ENCODE data around the gene TNP2.
A peak's percentile ranks its signal among the peaks of the same experiment; 100 is the strongest.

TNP2 gene

DNA sequence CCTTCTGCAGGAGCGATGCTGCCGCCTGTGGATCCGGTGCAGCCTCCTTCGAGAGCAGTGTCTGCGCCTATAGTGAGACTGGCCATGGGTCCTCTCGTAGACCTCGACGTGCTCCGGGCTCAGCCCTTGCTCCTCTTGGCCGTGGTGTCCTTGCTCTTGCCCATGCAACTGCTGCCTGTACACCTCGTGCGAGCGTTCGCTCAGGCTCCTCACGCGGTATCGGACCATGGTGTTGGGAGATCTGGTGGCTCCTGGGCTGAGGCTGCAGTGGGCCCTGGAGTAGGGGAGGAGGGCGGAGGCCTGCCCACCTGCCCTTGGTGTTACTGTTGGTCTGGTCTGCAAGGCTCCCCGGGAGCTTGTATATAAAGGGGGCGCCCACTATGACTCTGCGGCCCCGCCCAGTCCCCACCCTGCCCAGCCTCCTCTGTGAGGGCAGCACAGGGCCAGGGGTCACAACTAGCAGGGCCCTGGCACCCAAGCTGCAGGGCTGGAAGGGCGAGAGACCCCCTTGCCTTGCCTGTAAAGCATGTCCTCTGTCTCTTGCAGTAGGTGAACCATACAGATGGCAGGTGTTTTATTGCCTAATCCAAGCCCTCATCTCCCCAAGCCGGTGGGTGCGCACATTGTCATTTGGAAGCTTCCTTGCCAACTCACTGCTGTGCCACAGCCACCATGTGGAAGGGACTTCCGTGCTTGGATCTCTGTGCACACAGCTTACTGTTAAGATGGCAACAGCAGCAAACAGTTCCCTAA is 7.2 kb upstream of the TNP2 start, which contains the start of gene PRM2:
PRM2 (minus strand) TSS at position 338 of the 753 bp plus-strand sequence; CDS start at position 228, 110 bp downstream.
- Mint-ChIP-seq H3K36me3 (no peaks in the 10 kb centered on the region), H3K4me1 (peaks cover 4% of the 10 kb centered on the region), H3K4me3 (no peak within 1 kb of the TSS), H3K27me3 (peaks cover 2% of the 10 kb centered on the region), H3K27ac (no peak within 1 kb of the TSS), H3K9me3 (no peaks in the 10 kb centered on the region)
- DNase-seq (ENCODE audit: low spot score in 2 of 2): no peak
- ATAC-seq (ENCODE audit: low read depth): no peak

DNA sequence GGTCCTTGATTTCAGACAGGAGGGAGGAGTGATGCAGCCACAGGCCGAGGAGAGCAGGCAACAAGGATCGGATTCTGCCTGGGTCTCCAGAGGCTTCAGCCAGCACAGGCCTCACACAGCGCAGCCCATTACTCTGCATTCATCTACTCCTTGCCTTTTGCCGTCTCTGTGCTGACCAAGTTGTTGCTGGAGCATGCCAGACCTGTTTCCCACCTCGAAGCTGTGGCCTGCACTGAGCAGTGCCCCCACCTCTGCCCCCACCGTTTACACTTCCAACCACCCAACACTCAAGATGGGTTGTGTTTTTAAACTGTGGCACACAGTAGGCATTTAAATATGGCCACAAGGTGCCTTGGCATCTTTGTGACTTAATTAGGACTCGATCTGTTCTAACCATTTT is 5.8 kb upstream of the TNP2 start:
- ATAC-seq (ENCODE audit: low read depth) (no peak), DNase-seq (ENCODE audit: low spot score in 2 of 2) (no peak)
- H3K4me3 Mint-ChIP-seq: no peak overlapping the region
- no peak overlapping the region for H3K27ac Mint-ChIP-seq
- no peaks in the 10 kb centered on the region for H3K9me3 Mint-ChIP-seq
- no peaks in the 10 kb centered on the region for H3K36me3 Mint-ChIP-seq
- H3K4me1 Mint-ChIP-seq: peaks cover 4% of the 10 kb centered on the region
- H3K27me3 Mint-ChIP-seq: peaks cover 2% of the 10 kb centered on the region

DNA sequence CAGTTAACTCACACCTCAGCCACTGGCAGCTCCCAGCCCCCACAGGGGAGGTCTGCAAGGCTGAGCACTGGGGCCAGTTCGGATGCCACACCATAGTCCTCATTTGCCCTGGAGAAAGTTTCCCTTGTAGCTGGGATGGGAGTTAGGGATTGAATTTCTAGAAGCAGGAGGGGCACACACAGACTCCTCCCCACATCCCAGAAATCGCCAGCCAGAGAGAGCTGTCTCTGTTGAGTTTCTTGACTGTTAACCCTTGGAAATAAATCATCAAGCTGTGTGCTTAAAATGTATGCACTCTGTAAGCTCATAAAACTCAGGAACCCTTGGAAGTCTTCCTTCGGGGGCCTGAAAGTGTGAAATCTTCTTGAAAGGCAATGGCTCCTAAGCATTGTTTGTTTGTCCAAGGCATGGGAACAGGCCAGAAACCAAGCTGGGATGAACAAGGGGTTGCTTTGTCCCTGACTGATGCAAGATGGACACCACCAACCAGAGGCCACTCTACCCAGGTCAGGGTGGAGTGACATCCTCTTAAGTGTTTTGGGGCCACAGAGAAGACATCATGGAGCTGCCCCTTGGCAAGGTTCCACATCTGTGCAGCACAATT is 4.7 kb upstream of the TNP2 start:
- H3K9me3 Mint-ChIP-seq: no peaks in the 10 kb centered on the region
- no peaks in the 10 kb centered on the region for H3K36me3 Mint-ChIP-seq
- peaks cover 2% of the 10 kb centered on the region for H3K27me3 Mint-ChIP-seq
- H3K27ac Mint-ChIP-seq: no peak overlapping the region
- ATAC-seq (ENCODE audit: low read depth) (no peak), DNase-seq (ENCODE audit: low spot score in 2 of 2) (no peak)
- H3K4me1 Mint-ChIP-seq: no peaks in the 10 kb centered on the region
- H3K4me3 Mint-ChIP-seq: no peak overlapping the region

DNA sequence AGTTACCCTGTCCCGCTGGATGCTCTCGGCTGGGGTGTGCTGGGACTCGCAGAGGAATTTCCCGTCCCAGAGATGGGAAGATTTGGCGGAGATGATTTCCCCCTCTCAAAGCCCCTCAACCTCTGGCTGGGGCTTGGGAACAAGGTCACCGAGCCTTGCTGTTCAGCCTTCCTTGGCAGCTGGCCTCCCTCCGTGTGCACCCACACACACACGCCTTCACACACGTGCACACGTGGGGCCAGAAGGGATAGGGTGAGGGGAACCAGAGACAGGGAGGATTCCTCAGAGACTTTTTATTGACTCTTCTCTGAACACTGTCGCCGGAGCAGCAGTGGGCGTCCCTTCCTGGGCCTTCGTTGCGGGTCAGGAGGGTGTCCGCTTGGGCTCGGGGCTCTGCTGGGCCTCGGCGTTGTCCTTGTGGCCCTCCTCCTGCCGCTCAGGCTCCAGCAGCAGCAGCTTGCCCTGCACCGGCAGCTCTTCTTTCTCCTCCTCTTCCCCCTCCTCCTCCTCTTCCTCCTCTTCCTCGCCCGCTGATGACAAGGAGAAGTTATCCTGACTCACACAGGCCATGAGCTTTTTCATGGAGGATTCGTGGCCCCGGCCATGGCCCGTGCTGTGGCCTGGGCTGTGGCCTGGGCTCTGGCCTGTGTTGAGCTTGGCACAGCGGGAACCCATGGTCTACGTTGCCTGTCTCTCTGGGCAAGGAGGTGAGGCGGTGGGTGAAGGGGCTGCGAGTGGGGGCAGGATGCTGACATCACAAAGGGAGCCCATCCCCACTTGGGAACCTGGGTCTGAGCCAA is 4.0 kb upstream of the TNP2 start, which contains the start of gene PRM3:
PRM3 (minus strand) TSS at position 709 of the 800 bp plus-strand sequence; CDS start at position 675, 34 bp downstream.
- no peaks in the 10 kb centered on the region for H3K36me3 Mint-ChIP-seq
- H3K27ac Mint-ChIP-seq: no peak within 1 kb of the TSS
- peaks cover 2% of the 10 kb centered on the region for H3K27me3 Mint-ChIP-seq
- no peak within 1 kb of the TSS for H3K4me3 Mint-ChIP-seq
- H3K4me1 Mint-ChIP-seq: no peaks in the 10 kb centered on the region
- ATAC-seq (ENCODE audit: low read depth) (no peak), DNase-seq (ENCODE audit: low spot score in 2 of 2) (no peak)
- H3K9me3 Mint-ChIP-seq: no peaks in the 10 kb centered on the region

DNA sequence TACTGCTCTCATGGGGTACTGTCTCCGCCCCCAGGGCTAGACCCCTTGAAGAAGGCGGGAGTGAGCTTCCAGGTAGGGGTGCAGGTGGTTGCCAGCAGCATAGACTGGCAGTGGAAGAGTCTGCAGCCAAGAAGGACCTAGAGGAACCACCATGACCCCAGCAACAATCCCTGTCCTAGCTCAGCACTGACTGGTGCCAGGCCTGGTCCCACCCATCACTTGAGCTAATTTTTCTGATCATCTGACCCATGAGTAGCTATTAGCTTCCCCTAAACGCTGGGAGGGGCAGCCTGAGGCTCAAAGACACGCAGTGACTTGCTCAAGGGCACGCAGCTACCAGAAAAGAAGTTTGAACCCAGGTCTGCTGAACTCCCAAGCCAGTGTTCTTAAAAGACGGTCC is 3.4 kb upstream of the TNP2 start:
- H3K27me3 Mint-ChIP-seq: peaks cover 2% of the 10 kb centered on the region
- H3K4me3 Mint-ChIP-seq: no peak overlapping the region
- no peak overlapping the region for H3K27ac Mint-ChIP-seq
- H3K4me1 Mint-ChIP-seq: no peaks in the 10 kb centered on the region
- no peak for ATAC-seq (ENCODE audit: low read depth)
- H3K36me3 Mint-ChIP-seq: no peaks in the 10 kb centered on the region
- H3K9me3 Mint-ChIP-seq: no peaks in the 10 kb centered on the region
- no peak for DNase-seq (ENCODE audit: low spot score in 2 of 2)

DNA sequence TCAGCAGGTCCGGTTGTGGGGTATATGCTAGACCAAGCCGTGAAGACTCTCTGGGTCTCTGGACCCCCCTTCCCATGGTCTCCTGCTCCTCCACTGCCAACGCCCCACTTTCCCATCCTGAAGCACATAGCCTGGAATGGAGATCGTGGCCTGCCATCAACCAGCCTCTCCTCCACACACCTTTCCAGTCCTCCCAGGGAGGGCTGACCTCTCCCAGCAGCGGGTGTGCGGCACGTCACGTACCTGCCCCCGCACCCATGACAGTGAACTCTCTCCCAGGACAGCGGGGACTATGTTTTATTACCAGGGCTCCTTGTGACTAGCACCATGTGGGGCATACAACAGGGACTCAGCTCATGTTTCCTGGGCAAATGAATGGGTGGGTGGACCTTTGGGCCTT is 2.5 kb upstream of the TNP2 start:
- Mint-ChIP-seq H3K27me3 (peaks cover 2% of the 10 kb centered on the region), H3K4me1 (no peaks in the 10 kb centered on the region)

DNA sequence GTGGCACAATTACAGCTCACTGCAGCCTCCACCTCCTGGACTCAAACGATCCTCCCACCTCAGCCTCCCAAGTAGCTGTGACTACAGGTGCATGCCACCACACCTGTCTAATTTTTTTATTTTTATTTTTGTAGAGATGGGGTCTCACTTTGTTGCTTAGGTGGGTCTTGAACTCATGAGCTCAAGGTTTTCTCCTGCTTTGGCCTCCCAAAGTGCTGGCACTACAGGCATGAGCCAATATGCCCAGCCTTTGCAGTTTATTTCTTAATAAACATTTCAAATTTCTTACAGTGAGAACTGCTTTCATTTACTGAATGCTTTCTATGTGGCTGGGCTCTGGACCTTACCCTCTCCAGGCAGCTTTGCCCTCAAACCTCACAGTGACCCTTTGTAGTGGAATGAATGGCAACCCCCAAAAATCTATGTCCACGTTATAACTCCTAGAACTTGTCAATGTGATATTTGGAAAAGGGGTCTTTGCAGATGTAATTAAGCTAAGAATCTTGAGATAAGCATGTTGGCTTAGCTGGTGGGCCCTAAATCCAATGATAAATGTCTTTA is 1.6 kb upstream of the TNP2 start:
- ATAC-seq (ENCODE audit: low read depth) (no peak), DNase-seq (ENCODE audit: low spot score in 2 of 2) (no peak)
- H3K27ac Mint-ChIP-seq: no peak overlapping the region
- H3K4me1 Mint-ChIP-seq: no peaks in the 10 kb centered on the region
- H3K36me3 Mint-ChIP-seq: no peaks in the 10 kb centered on the region
- H3K4me3 Mint-ChIP-seq: no peak overlapping the region
- no peaks in the 10 kb centered on the region for H3K9me3 Mint-ChIP-seq
- peaks cover 2% of the 10 kb centered on the region for H3K27me3 Mint-ChIP-seq

More for the DNA sequence above, 2.5 kb upstream of the TNP2 start:
- ATAC-seq (ENCODE audit: low read depth): no peak
- no peaks in the 10 kb centered on the region for H3K36me3 Mint-ChIP-seq
- H3K9me3 Mint-ChIP-seq: no peaks in the 10 kb centered on the region
- no peak for DNase-seq (ENCODE audit: low spot score in 2 of 2)
- H3K4me3 Mint-ChIP-seq: no peak overlapping the region
- no peak overlapping the region for H3K27ac Mint-ChIP-seq

DNA sequence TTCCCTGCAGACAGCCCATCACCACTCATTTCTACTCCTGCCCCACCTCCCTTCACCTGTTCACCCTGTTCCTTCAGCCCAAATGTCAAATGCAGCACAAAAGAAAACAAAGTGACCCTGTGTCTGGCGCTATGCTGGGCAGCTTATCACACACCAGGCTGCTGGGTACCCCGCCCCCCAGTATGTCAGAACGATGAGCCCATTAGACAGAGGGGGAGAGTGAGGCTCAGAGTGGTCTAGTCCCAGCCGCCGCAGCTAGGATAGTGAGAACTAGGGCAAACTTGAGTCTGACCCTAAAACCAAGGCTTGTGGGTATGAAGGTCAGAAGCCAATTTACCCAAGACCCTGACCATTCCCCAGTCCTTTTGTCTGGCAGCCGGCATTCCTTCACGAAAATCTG is 4.0 kb downstream of the TNP2 start:
- H3K4me3 Mint-ChIP-seq: no peak overlapping the region

DNA sequence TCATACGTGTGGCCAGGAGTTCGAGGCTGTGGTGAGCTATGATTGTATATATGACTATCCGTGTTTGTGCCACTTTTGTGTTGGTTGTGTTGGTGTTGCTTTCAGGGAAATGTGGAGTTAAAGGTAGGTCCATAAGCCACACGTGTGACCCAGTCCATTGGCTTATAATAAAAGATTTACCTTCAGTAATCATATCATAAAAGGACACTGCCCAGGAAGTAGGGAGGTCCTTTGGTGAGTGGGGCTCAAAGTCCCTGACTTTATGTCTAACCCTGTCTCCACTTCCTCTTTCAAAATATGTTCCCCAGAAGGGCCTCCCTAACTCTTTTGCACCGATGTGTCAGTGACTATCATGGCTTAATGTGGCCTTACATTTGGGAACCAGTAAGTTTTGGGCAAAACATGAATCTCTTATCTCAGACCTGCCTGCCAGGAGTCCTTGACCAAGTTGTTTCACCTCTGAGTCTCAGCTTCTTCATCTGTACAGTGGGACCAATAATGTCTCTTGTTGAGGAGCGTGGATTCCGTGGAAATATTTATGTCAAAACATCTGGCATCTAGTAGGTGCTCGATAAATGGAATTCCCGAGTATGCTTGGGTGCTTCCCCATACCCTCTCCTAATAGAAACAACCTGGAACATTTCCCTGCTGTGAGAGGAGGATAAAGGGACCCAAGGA is 4.8 kb downstream of the TNP2 start:
- DNase-seq (ENCODE audit: low spot score in 2 of 2) (no peak), ATAC-seq (ENCODE audit: low read depth) (peak; percentile 66)
- H3K4me1 Mint-ChIP-seq: peaks cover 19% of the 10 kb centered on the region
- H3K27me3 Mint-ChIP-seq: no peaks in the 10 kb centered on the region
- H3K4me3 Mint-ChIP-seq: no peak overlapping the region
- H3K36me3 Mint-ChIP-seq: no peaks in the 10 kb centered on the region
- H3K9me3 Mint-ChIP-seq: no peaks in the 10 kb centered on the region
- H3K27ac Mint-ChIP-seq: no peak overlapping the region

More for the DNA sequence above, 4.0 kb downstream of the TNP2 start:
- no peak for DNase-seq (ENCODE audit: low spot score in 2 of 2)
- Mint-ChIP-seq H3K27ac (no peak overlapping the region), H3K27me3 (no peaks in the 10 kb centered on the region), H3K4me1 (peaks cover 16% of the 10 kb centered on the region), H3K36me3 (no peaks in the 10 kb centered on the region), H3K9me3 (no peaks in the 10 kb centered on the region)
- ATAC-seq (ENCODE audit: low read depth): no peak

DNA sequence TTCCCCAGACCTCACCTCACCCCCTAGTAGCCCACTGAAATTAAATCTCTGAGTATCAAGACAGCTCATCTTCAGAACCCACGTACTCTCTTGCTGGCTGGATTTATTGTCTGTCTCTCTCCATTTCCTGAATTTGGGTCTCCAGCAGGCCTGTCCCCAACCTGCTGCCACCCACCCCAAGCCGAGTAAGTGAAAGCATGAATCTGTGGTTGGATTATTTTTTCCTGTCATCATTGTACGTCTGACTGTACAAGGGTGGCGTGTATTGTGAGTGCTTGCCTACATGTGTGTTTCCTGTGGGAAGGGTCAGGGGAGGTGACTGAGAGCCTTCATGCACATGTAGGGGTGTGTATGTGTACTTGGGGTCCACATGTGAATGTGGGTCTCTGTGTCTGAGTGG is 5.4 kb downstream of the TNP2 start:
- DNase-seq (ENCODE audit: low spot score in 2 of 2) (no peak), ATAC-seq (ENCODE audit: low read depth) (peak; percentile 24)
- no peaks in the 10 kb centered on the region for H3K27me3 Mint-ChIP-seq
- H3K4me1 Mint-ChIP-seq: peaks cover 23% of the 10 kb centered on the region
- no peak overlapping the region for H3K27ac Mint-ChIP-seq
- H3K4me3 Mint-ChIP-seq: no peak overlapping the region
- H3K9me3 Mint-ChIP-seq: no peaks in the 10 kb centered on the region
- H3K36me3 Mint-ChIP-seq: no peaks in the 10 kb centered on the region

DNA sequence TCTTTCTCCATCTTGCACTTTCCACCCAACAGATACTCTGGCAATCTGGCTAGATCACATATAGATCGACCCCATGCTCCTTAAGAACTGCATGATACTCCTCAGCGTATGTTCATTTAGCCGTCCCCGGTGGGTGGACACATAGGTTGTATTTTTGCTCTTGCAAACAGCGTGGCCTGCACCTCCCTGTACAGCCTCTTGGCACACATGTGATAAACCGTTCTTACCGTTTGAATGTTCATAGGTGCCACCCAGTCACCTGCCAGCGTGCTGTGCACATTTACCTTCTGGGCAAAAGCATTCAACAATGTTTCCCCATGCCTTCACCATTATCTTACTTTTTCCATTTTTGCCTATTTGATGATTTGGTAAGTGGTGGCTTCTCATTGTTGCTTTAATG is 6.2 kb downstream of the TNP2 start:
- DNase-seq (ENCODE audit: low spot score in 2 of 2) (no peak), ATAC-seq (ENCODE audit: low read depth) (no peak)
- Mint-ChIP-seq H3K27me3 (no peaks in the 10 kb centered on the region), H3K9me3 (no peaks in the 10 kb centered on the region), H3K36me3 (no peaks in the 10 kb centered on the region), H3K27ac (no peak overlapping the region), H3K4me1 (peaks cover 28% of the 10 kb centered on the region), H3K4me3 (no peak overlapping the region)

DNA sequence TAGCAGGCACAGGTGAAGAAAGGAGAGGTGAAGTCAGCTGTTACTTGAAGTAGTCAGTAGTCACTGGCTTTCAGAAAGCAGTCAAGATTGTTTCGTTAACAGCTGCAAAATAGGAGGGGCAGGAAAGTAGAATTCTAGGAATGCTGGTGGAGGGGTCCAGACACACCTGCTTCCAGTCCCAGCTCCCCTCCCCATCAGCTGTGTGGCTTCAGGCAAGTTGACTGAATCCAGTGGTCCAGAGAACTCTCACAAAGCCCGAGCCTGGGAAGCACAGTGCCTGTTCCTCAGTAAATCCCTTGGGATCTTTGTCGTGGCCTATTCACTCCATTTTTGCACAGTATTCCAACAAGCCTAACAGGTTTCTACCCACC is 8.5 kb downstream of the TNP2 start:
- no peaks in the 10 kb centered on the region for H3K27me3 Mint-ChIP-seq
- no peak overlapping the region for H3K27ac Mint-ChIP-seq
- no peak overlapping the region for H3K4me3 Mint-ChIP-seq
- no peak for ATAC-seq (ENCODE audit: low read depth)
- no peak for DNase-seq (ENCODE audit: low spot score in 2 of 2)
- no peaks in the 10 kb centered on the region for H3K9me3 Mint-ChIP-seq
- H3K36me3 Mint-ChIP-seq: no peaks in the 10 kb centered on the region
- H3K4me1 Mint-ChIP-seq: peaks cover 35% of the 10 kb centered on the region

DNA sequence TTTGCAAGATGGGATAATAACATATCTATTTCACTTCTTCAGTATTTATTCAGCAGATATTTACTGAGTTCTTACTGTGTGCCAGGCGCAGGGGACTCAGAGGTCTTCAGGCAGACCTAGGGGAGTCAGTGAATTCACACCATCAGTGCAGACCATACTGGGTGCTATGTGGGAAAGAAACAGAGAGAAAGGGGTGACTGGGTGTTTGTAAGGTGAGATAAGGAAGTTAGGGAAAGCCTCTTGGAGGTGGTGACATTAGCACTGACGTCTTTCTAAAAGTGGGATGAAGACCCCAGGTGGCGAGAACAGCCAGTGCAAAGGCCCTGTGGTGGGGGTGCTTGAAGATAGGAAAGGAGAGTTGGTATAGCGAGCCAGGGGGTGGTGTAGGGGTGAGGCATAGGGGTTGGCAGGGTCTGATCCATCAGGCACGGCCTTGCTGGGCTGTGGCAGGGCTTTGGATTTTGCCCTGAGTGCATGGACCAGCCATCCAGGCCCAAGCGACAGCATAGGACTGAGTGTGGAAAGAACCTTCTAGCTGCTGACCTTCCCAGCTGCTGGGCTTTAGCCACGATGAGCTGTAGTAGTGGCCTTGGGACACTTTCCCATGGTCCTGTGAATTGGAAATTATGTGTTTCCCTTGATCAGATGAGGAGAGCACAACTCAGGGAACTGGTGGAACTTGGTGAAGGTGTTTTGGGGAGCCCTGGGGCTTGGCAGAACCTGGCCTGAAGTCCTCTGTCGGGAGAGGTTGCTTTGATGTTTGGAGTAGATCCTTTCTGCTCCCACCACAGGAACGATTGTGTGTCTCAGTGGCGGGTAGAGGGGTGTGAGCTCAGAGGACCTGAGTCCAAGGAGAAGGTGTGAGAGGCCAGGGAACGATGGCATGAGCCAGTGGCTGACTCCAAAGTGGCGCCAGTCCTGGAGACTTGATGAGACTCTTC is 9.2 kb downstream of the TNP2 start:
- no peak for DNase-seq (ENCODE audit: low spot score in 2 of 2)
- ATAC-seq (ENCODE audit: low read depth): no peak
- H3K4me1 Mint-ChIP-seq: peaks cover 35% of the 10 kb centered on the region

More for the DNA sequence above, 9.2 kb downstream of the TNP2 start:
- no peaks in the 10 kb centered on the region for H3K27me3 Mint-ChIP-seq
- no peak overlapping the region for H3K4me3 Mint-ChIP-seq
- no peaks in the 10 kb centered on the region for H3K9me3 Mint-ChIP-seq
- no peak overlapping the region for H3K27ac Mint-ChIP-seq
- no peaks in the 10 kb centered on the region for H3K36me3 Mint-ChIP-seq
